GM23338 (cell line): Measurements from ENCODE around the gene GABRA1.

ENCODE experiments used
- ETS1 ChIP-seq: IDR thresholded peaks from 2 replicates; pipeline ENCODE4 v1.6.1; 2016; ENCODE audit warnings: antibody characterized with exemption
- EZH2 ChIP-seq: fragments of 200-600 bp; sonication (generic); IDR thresholded peaks from one replicate; pipeline ENCODE4 v1.8.0; 2017; ENCODE audit warnings: antibody characterized with exemption, mild to moderate bottlenecking, low read depth; ENCODE audit not compliant: unreplicated experiment
- TF ChIP-seq, protein P1 (sequence below), 2 experiments: fragments of 200-600 bp in 1 of 2; sonication (generic) in 1 of 2; conservative IDR thresholded peaks; 2 replicates each; pipeline versions ENCODE4 v1.5.1 to v1.6.1; 2016 to 2017; ENCODE audit warnings: antibody characterized with exemption in 2 of 2, low read depth in 2 of 2, mild to moderate bottlenecking in 2 of 2, moderate library complexity in 1 of 2

- TF ChIP-seq, protein P1, sequence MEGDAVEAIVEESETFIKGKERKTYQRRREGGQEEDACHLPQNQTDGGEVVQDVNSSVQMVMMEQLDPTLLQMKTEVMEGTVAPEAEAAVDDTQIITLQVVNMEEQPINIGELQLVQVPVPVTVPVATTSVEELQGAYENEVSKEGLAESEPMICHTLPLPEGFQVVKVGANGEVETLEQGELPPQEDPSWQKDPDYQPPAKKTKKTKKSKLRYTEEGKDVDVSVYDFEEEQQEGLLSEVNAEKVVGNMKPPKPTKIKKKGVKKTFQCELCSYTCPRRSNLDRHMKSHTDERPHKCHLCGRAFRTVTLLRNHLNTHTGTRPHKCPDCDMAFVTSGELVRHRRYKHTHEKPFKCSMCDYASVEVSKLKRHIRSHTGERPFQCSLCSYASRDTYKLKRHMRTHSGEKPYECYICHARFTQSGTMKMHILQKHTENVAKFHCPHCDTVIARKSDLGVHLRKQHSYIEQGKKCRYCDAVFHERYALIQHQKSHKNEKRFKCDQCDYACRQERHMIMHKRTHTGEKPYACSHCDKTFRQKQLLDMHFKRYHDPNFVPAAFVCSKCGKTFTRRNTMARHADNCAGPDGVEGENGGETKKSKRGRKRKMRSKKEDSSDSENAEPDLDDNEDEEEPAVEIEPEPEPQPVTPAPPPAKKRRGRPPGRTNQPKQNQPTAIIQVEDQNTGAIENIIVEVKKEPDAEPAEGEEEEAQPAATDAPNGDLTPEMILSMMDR (conservative IDR thresholded peaks at IDR 0.05; ENCODE audit: low read depth in 2 of 2), result no peak
- TF ChIP-seq EZH2 (no peak), ETS1 (no peak)
Measured at GRCh38 chr5:161865510-161865909, 17.6 kb downstream of the GABRA1 start.
